NCI-H1694 treated with DMSO at 0.1 percent for 48 hours (cell line): Measurements from ENCODE around the gene UROC1.

Experiments
- DNase-seq: peaks from one replicate; lab custom pipeline; 2025; lab: John Stamatoyannopoulos, UW

The UROC1 gene

GRCh38 chr3:126478581-126479310 lies 38.8 kb downstream of the UROC1 start:
- DNase-seq, result no peak

GRCh38 chr3:126477061-126477380 lies 40.6 kb downstream of the UROC1 start:
- DNase-seq, result no peak

GRCh38 chr3:126476166-126477060 lies 41.2 kb downstream of the UROC1 start:
- DNase-seq, result no peak

- DNase-seq, result peak; percentile 79
Measured at GRCh38 chr3:126475413-126476114, 42.0 kb downstream of the UROC1 start, which contains the start of gene ZXDC. ZXDC (minus strand) TSS chr3:126475891; CDS start chr3:126475865, 26 bp downstream.

DNA sequence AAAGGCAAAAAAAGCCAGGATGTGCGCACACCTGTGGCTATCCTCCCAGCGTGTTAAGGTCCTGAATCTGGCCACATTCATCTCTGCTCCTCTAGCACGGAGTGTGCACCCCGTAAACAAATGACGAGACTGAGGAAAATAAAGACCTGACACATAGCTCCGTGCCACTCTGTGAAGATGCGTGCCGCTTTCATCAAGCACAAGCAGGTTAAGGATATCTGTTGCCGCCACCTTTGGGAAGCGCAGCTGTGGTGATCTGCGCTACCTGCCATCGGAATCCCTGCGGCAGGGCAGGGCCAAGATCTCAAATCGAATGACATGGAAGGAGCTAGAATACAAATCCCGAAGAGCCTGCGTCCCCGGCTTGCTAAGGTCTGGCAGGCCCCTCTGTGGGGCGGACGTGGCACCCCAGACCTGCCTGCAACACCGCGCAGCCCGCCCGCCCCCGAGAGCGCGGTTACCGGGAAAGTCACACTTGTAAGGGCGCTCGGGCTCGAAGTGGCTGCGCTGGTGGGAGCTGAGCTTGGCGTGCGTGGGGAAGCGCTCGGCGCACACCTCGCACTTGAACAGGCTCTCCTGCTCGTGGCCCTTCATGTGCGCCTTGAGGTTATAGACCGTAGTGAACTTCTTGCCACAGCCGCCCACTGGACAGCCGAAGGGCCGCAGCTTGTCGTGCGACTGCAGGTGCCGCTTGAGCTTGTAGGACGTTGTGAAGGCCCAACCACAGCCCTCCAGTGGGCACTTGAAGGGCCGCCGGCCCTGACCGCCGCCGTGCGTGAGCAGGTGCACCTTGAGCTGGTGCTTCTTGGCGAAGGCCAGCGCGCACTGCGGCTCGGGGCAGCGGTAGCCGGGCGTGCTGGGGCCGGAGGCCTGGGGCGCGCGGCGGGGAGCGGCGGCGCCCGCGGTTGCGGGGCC lies 42.8 kb downstream of the UROC1 start:
- no peak for DNase-seq

GRCh38 chr3:126473292-126474168 lies 44.0 kb downstream of the UROC1 start:
- no peak for DNase-seq

GRCh38 chr3:126472277-126473006 lies 45.1 kb downstream of the UROC1 start:
- DNase-seq, result no peak

- DNase-seq, result no peak
Measured at GRCh38 chr3:126469479-126469878, 48.1 kb downstream of the UROC1 start.

DNA sequence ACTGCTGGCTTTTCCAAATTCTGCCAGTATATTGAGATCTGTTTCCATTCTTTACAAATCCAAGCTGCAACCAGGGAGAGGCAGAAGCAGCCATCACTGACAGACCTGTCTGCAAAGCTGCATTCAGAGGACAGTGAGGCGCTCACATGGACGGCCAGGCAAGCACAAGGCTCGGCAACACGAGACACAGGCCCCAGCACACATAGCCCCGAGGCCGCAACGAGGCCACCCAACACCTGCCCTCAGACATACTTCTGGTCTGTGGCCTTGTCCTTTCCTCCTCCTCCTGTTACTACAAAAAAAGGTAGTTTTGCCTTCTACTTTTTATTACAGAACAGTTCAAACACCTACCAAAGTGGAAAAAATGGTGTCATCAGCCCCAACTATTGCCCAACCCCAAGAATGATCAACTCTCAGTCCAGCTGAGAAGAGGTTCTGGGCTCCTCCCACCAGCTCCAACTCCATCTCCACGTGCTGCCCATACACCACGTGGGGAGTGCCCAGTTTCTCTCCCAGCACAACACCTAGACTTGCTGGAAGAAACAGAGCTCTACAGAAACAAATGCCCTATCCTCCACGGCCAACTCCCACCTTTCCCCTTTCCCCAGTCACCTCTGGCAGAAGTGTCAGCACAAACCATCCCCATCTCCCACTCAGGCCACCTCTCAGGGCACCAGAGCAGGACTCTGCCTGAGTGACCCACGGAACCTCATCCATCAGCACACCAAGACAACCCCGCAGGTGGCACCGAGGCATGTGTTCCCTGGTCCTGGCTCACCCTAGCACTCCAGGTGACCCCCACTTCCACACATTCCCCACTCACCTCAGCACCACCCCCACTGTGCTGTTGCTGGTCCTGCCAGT lies 49.3 kb downstream of the UROC1 start:
- no peak for DNase-seq

GRCh38 chr3:126467611-126467955 lies 50.0 kb downstream of the UROC1 start:
- DNase-seq, result no peak

GRCh38 chr3:126466886-126467610 lies 50.5 kb downstream of the UROC1 start:
- no peak for DNase-seq

- DNase-seq, result no peak
Measured at GRCh38 chr3:126465928-126466544, 51.5 kb downstream of the UROC1 start.

- DNase-seq, result no peak
Measured at GRCh38 chr3:126464997-126465396, 52.6 kb downstream of the UROC1 start.

- peak; percentile 29 for DNase-seq
Measured at GRCh38 chr3:126464494-126464893, 53.1 kb downstream of the UROC1 start.

DNA sequence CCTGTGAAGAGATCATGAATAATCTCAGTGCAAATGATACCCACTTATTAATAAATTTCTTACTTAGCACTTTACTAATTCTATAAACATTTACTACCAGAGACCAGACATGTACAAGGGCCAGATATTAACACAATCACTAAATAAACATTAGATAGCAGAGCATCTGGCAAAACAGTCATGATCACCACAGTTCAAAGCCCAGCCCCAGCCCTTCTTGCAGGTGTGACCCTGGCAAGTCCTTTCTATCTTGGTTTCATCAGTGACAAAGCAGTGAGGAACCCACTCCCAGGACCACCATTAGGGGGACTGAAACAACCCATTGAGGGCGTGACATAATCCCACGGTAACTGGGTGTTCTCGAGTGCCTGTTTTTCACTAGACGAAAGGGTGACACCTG lies 53.5 kb downstream of the UROC1 start:
- no peak for DNase-seq

DNA sequence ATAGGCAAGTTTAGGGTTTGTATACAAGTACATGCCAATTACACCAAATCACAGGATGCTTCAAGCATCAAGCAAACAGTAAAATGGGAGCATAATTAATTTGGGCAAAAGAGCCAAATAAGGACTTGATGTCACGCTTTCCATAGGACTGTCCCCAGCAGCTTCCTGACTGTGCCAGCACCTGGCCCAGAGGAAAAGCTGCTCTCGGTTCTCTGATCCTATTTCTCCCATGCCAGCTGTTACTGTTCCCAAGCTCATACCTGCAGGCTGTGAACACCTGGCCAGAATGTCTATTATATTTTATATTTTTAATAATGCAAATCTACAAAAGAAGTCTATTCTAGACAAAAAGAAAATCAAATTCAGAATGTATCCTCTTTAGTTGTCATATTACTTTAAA lies 54.1 kb downstream of the UROC1 start:
- no peak for DNase-seq

GRCh38 chr3:126461450-126462070 lies 56.0 kb downstream of the UROC1 start:
- DNase-seq, result no peak
